Inflammatory macrophage (primary cell): Measurements from ENCODE around the gene PLXNB2.

Source experiments
- DNase-seq, 2 donors: peaks; one replicate each; pipeline ENCODE4 v3.0.0-alpha.2; 2020 to 2022

Gene PLXNB2

GRCh38 chr22:50310031-50310722, 2.7 kb upstream of the PLXNB2 start:
- DNase-seq: no peak

DNA sequence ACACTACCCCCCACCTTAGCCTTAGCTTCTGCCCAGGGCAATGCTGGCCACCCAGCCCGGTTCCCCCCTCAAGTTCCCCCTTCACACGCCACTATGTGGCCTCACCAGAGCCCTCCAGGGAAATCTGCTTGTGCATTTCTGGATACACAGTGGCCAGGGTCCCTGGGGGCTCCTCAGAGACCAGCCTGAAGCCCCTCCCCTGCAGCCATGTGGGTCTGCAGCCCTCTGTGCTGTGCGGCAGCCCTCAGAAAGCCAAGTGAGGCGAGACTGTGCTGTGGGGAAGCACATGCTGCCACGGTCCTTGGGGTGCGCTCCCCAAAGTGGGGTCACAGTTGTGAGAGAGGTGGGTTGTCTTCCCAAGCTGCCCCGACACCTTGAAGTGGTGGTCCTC, 2.1 kb upstream of the PLXNB2 start:
- DNase-seq: no peak

- peak in 1 of 2 donors; percentile 35 for DNase-seq
Observed at GRCh38 chr22:50308986-50309600, 1.6 kb upstream of the PLXNB2 start.

- peak; percentile 86 to 94 for DNase-seq
Observed at GRCh38 chr22:50308597-50308935, 1.1 kb upstream of the PLXNB2 start.

DNA sequence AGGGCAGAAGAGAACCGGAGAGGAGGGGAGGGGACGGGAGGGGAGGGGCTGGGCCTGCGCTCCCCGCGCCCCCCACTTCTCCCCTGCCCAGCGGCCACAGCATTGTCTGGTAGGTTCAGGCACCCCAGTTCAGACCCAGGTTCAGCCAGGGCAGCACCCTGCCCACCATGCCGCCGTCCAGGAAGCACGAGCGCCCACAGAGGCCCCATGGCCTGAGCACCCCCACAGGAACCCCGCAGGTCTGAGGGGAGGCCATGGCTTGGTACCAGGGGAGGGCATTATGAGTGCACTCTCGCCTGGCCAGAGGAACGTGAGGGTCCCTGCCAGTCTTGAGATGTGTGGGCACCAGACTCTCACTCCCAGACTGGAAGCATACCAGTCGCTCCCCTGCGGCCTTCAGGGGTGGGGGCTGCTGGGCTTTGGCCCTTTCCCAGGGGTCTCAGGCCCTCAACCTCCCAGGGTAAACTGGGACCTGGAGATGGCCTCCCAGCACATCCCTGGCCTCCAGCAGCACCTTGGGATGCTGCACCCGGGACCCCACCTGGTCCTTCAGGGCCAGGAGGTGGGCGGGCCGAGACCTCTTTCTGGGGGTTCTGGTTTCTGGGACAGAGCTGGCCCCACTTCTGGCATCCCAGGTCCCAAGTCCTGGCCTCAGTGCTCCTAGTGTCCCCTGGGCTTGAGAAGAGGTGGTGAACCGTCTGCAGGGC, 597 bp upstream of the PLXNB2 start:
- DNase-seq: peak; percentile 25 to 60

GRCh38 chr22:50305923-50306566, 1.4 kb downstream of the PLXNB2 start:
- peak; percentile 92 to 95 for DNase-seq

- DNase-seq: no peak
Observed at GRCh38 chr22:50305393-50305922, 2.0 kb downstream of the PLXNB2 start.

- DNase-seq: peak; percentile 78 to 82
Observed at GRCh38 chr22:50304528-50305392, 2.7 kb downstream of the PLXNB2 start.

DNA sequence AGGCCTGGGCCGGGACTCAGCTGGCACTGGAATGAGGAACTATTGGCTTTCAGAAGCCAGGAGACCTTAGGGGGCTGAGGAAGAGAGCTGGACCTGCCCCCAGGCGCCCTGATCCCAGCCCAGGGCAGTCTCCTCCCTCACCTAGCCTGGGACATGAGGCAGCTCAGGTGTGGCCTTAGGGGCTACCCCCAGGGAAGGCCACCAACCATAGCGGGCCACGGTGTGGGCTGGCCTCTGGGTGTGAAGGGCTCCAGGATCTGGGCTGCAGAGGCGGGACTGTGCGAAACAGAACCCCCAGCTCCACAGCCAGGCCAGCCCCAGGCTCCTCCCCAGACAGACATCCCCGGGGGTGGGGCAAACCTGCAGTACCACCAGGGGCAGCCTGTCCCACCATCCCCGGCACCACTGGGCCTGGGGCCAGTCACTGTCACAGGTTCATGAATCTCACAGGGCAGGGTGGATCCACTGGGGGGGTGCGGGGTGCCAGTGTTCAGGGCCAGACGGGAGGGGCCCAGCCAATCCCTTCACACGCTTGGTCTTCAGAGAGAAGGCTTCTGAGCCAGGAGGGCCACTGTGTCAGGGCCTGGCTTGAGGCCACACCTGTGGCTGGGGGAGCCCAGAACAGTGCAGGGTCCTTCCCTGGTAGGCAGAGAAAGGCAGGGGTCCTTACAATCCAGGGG, 3.5 kb downstream of the PLXNB2 start:
- DNase-seq: peak; percentile 67 to 72

- DNase-seq: no peak
Observed at GRCh38 chr22:50303515-50303847, 4.0 kb downstream of the PLXNB2 start.

GRCh38 chr22:50302564-50302963, 4.9 kb downstream of the PLXNB2 start:
- no peak for DNase-seq

GRCh38 chr22:50302041-50302541, 5.4 kb downstream of the PLXNB2 start:
- DNase-seq: peak; percentile 16 to 50

GRCh38 chr22:50301581-50301991, 5.9 kb downstream of the PLXNB2 start:
- no peak for DNase-seq

- DNase-seq: no peak
Observed at GRCh38 chr22:50300620-50301257, 6.7 kb downstream of the PLXNB2 start.

DNA sequence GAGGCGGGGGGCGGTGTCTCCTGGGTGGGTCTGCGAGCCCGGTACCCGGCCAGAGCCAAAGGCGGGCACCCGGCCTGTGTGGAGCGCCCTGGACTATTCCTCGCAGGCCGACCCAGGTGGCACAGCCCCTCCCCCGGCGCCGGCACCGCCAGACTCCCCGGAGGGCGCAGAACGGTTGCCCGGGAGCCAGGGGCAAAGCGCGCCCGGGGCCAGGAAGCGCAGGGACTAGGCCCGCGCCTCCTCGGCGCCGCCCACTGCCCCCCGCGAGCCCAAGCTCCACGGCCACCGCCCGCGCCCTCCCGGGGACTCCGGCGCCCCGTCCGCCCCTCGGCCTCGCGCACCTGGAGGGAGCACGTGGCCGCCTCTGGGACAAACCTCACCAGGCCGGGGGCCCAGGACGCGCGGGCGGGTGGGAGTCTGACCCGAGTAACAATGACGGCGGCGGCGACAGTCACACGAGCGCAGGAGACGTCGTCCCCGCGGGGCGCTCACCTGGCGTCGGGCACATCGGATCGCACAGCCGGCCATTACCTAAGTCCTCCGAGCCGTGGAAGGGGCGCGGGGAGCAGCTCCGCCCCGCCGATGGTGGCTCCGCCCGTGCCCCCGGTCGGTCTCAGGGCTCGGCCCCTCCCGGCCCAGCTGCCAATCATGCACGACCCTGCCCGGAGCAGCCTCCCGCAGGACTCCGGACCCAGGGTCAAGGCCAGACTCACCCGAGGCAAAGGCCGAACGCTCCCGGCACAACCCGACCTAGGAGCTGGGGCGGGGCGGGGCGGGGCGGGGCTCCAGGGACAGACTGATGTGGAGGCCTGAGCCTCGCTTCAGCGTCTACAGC, 7.4 kb downstream of the PLXNB2 start:
- no peak for DNase-seq

- DNase-seq: peak in 1 of 2 donors; percentile 16
Observed at GRCh38 chr22:50298937-50299784, 8.3 kb downstream of the PLXNB2 start.

DNA sequence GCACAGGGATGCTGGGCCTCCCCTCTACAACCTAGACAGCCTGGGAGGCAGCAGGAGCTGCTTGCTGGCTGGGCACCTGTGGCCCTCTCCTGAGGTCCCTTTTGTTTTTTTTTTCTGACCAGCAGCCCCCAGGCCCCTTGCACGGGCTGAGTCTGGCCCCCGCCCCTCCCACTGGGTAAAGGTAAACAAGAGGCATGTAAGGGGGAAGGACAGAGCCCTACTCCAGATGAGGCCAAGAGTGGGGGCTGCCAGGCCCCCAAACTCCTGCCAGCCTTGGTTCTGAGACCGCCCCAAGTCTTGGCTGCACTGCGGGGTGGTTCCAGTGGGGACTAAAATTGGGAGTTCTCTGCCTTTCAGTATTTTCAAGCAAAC, 9.2 kb downstream of the PLXNB2 start:
- no peak for DNase-seq

GRCh38 chr22:50297510-50298265, 9.8 kb downstream of the PLXNB2 start:
- DNase-seq: no peak
